NCI-H2029 (cell line): ENCODE results near the gene SMG5.
A peak's percentile ranks its signal among the peaks of the same experiment; 100 is the strongest.
"Not testable (repeated sequence)": the region's sequence is repeated elsewhere in the genome, so short reads cannot be mapped to it uniquely, and the experiment has no call there.

Experiments used
- DNase-seq: peaks from one replicate; lab custom pipeline; 2025; lab: John Stamatoyannopoulos, UW

The SMG5 gene

GRCh38 chr1:156282479-156283222 is at the start of gene SMG5:
SMG5 (minus strand) TSS chr1:156282825; CDS start chr1:156282680, 145 bp downstream.
- peak; percentile 98 for DNase-seq

- not testable (repeated sequence) for DNase-seq
Measured at GRCh38 chr1:156323179-156323578, 40.6 kb upstream of the SMG5 start.

GRCh38 chr1:156320560-156320959 is 37.9 kb upstream of the SMG5 start:
- DNase-seq: no peak

- no peak for DNase-seq
Measured at GRCh38 chr1:156319664-156320063, 37.0 kb upstream of the SMG5 start.

GRCh38 chr1:156316909-156317308 is 34.3 kb upstream of the SMG5 start:
- DNase-seq: no peak

GRCh38 chr1:156310962-156311361 is 28.3 kb upstream of the SMG5 start:
- DNase-seq: no peak

- DNase-seq: no peak
Measured at GRCh38 chr1:156308078-156308477, 25.5 kb upstream of the SMG5 start.

GRCh38 chr1:156305215-156305614 is 22.6 kb upstream of the SMG5 start:
- no peak for DNase-seq

- DNase-seq: no peak
Measured at GRCh38 chr1:156303241-156303640, 20.6 kb upstream of the SMG5 start.

- no peak for DNase-seq
Measured at GRCh38 chr1:156298852-156299357, 16.3 kb upstream of the SMG5 start, which contains the start of gene VHLL. VHLL (minus strand) TSS chr1:156299307; CDS start chr1:156299189, 118 bp downstream.

GRCh38 chr1:156295391-156295947 is 12.8 kb upstream of the SMG5 start, which contains the start of gene GLMP:
GLMP (minus strand) TSS chr1:156295679; CDS start chr1:156295645, 34 bp downstream.
- DNase-seq: peak; percentile 32

GRCh38 chr1:156293895-156294294 is 11.3 kb upstream of the SMG5 start:
- no peak for DNase-seq

- no peak for DNase-seq
Measured at GRCh38 chr1:156293098-156293434, 10.4 kb upstream of the SMG5 start.

- DNase-seq: peak; percentile 18
Measured at GRCh38 chr1:156291226-156292061, 8.8 kb upstream of the SMG5 start.

- DNase-seq: no peak
Measured at GRCh38 chr1:156289857-156290256, 7.2 kb upstream of the SMG5 start.

GRCh38 chr1:156286061-156286460 is 3.4 kb upstream of the SMG5 start:
- no peak for DNase-seq

GRCh38 chr1:156285437-156285836 is 2.8 kb upstream of the SMG5 start:
- DNase-seq: no peak

GRCh38 chr1:156284757-156285156 is 2.1 kb upstream of the SMG5 start:
- DNase-seq: no peak

- DNase-seq: no peak
Measured at GRCh38 chr1:156284112-156284511, 1.5 kb upstream of the SMG5 start, which contains the start of gene TMEM79. TMEM79 (plus strand) TSS chr1:156284325; CDS start chr1:156285227, 902 bp downstream.

GRCh38 chr1:156283521-156283920 is 896 bp upstream of the SMG5 start:
- no peak for DNase-seq

- peak; percentile 19 for DNase-seq
Measured at GRCh38 chr1:156281693-156282478, 739 bp downstream of the SMG5 start.

GRCh38 chr1:156281281-156281680 is 1.3 kb downstream of the SMG5 start:
- no peak for DNase-seq
